ENCODE results near the gene TRNAU1AP.

DNA sequence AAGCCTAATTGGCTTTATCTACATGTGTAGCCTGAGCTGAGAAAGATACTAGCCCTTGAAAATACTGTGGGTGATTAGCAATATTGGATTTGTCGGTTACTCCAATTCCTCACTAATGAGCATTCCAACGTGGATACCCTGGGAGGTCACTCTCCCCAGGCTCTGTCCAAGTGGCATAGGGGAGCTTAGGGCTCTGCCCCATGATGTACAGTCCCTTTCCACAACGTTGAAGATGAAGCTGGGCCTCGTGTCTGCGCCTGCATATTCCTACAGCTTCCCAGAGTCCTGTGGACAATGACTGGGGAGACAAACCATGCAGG lies 44.5 kb upstream of the TRNAU1AP start:
- TF ChIP-seq SPI1 (IDR thresholded peaks at IDR 0.05; ENCODE audit: low read depth, low read length), result no peak
- TF ChIP-seq POU2F2 (IDR thresholded peaks at IDR 0.05; ENCODE audit: low read depth, low read length), result no peak
- TF ChIP-seq POLR2A (IDR thresholded peaks at IDR 0.05; ENCODE audit: low read depth, low read length), result no peak; the same call in 1 of the 2 replicates
